Liver (tissue), 9 donors: ENCODE results near the gene IGF2BP1. TPM values are rescaled to one million over a fixed set of nuclear protein-coding genes. Genes with fewer than 3 reads are reported as not detected.

ENCODE experiments used
- DNase-seq: peaks from one replicate; pipeline ENCODE4 v3.0.0-alpha.2; 2017; ENCODE audit warnings: low spot score
- H3K27ac ChIP-seq, 2 donors: one replicate each; pipeline ENCODE4 v1.7.0; 2013; ENCODE audit warnings: inconsistent platforms in 2 of 2, low read length in 2 of 2, control low read depth in 1 of 2, low read depth in 1 of 2, mild to moderate bottlenecking in 1 of 2
- H3K27me3 ChIP-seq, 4 donors: one replicate each; pipeline versions ENCODE4 v1.6.1 to v1.7.0; 2013; ENCODE audit warnings: low read length in 3 of 4, inconsistent platforms in 1 of 4, mild to moderate bottlenecking in 1 of 4, moderate library complexity in 1 of 4; ENCODE audit not compliant: control insufficient read depth in 4 of 4, insufficient read depth in 4 of 4
- H3K36me3 ChIP-seq, 4 donors: one replicate each; pipeline versions ENCODE4 v1.6.1 to v1.7.0; 2013; ENCODE audit warnings: low read length in 3 of 4, mild to moderate bottlenecking in 3 of 4, low read depth in 1 of 4, moderate library complexity in 1 of 4; ENCODE audit not compliant: control insufficient read depth in 4 of 4, insufficient read depth in 3 of 4
- H3K4me1 ChIP-seq, 4 donors: one replicate each; pipeline versions ENCODE4 v1.6.1 to v1.7.0; 2013; ENCODE audit warnings: low read length in 3 of 4, mild to moderate bottlenecking in 3 of 4, moderate library complexity in 1 of 4; ENCODE audit not compliant: control insufficient read depth in 4 of 4, insufficient read depth in 4 of 4
- H3K4me3 ChIP-seq, 3 donors: one replicate each; pipeline versions ENCODE4 v1.6.1 to v1.7.0; 2013; ENCODE audit warnings: low read length in 3 of 3, control low read depth in 1 of 3, low read depth in 1 of 3, mild to moderate bottlenecking in 1 of 3
- H3K9ac ChIP-seq, 2 donors: one replicate each; pipeline ENCODE4 v1.7.0; 2013; ENCODE audit warnings: low read length in 2 of 2, mild to moderate bottlenecking in 2 of 2, moderate library complexity in 2 of 2, control low read depth in 1 of 2, low read depth in 1 of 2
- H3K9me3 ChIP-seq, 4 donors: one replicate each; pipeline versions ENCODE4 v1.6.1 to v1.7.0; 2013; ENCODE audit warnings: low read length in 3 of 4; ENCODE audit not compliant: control insufficient read depth in 4 of 4
- EGR1 ChIP-seq, 2 donors: IDR thresholded peaks; 2 replicates each; pipeline ENCODE4 v1.6.1; 2016 to 2018; ENCODE audit warnings: antibody characterized with exemption in 2 of 2, low read depth in 2 of 2
- FOXA1 ChIP-seq: IDR thresholded peaks from 2 replicates; pipeline ENCODE4 v1.6.1; 2016; ENCODE audit warnings: antibody characterized with exemption
- GABPA ChIP-seq, 2 donors: IDR thresholded peaks in 1 of 2; conservative IDR thresholded peaks in 1 of 2; 2 replicates each; pipeline ENCODE4 v1.6.1; 2016; ENCODE audit warnings: antibody characterized with exemption in 2 of 2, mild to moderate bottlenecking in 1 of 2, moderate library complexity in 1 of 2
- HNF4G ChIP-seq: IDR thresholded peaks from 2 replicates; pipeline ENCODE4 v1.6.1; 2016; ENCODE audit warnings: antibody characterized with exemption
- JUND ChIP-seq, 2 donors: IDR thresholded peaks; 2 replicates each; pipeline ENCODE4 v1.6.1; 2016; ENCODE audit warnings: antibody characterized with exemption in 2 of 2
- NR2F2 ChIP-seq: IDR thresholded peaks from 2 replicates; pipeline ENCODE4 v1.6.1; 2016; ENCODE audit warnings: antibody characterized with exemption
- RAD21 ChIP-seq, 2 donors: IDR thresholded peaks; 2 replicates each; pipeline ENCODE4 v1.6.1; 2016; ENCODE audit warnings: antibody characterized with exemption in 2 of 2, mild to moderate bottlenecking in 2 of 2
- SP1 ChIP-seq: IDR thresholded peaks from 2 replicates; pipeline ENCODE4 v1.6.1; 2018; ENCODE audit warnings: antibody characterized with exemption, mild to moderate bottlenecking
- TAF1 ChIP-seq: conservative IDR thresholded peaks from 2 replicates; pipeline ENCODE4 v1.6.1; 2016; ENCODE audit warnings: antibody characterized with exemption, mild to moderate bottlenecking
- YY1 ChIP-seq: IDR thresholded peaks from 2 replicates; pipeline ENCODE4 v1.6.1; 2016; ENCODE audit warnings: antibody characterized with exemption, mild to moderate bottlenecking
- WGBS: extraction: QIAGEN DNeasy Blood & Tissue Kit; methylation state at CpG from one replicate; pipeline ENCODE4 v1.1.7; 2013; 5-methylcytosine and 5-hydroxymethylcytosine counted together
- polyA plus RNA-seq, 2 donors: library from polyadenylated mRNA; stranded (reverse) in 1 of 2; unstranded in 1 of 2; fragments of 200-250 nt in 1 of 2; fragments of >200 nt in 1 of 2; fragmentation: Nextera tagmentation in 1 of 2; extraction: Ambion mirVana in 1 of 2; gene quantifications; one replicate each; pipeline versions ENCODE4 v1.2.1 to v1.2.3, GENCODE V29; 2013 to 2015
- total RNA-seq, 2 donors: library from RNA; depleted of rRNA; stranded (reverse); fragments of >200 nt; gene quantifications; one replicate each; pipeline ENCODE4 v1.2.3, GENCODE V29; 2014
- TF ChIP-seq, protein P1 (sequence below): IDR thresholded peaks from 2 replicates; pipeline ENCODE4 v1.6.1; 2016; ENCODE audit warnings: antibody characterized with exemption
- TF ChIP-seq, protein P2 (sequence below): fragments of 150-350 bp; IDR thresholded peaks from 2 replicates; pipeline ENCODE4 v1.5.1; 2017; ENCODE audit warnings: improper control_type of control experiment, low read depth, low read length; ENCODE audit not compliant: missing input control
- TF ChIP-seq, protein P3 (sequence below): IDR thresholded peaks from 2 replicates; pipeline ENCODE4 v1.6.1; 2016; ENCODE audit warnings: antibody characterized with exemption
- donor health status: healthy.
- donor health status: healthy.
- donor health status: healthy.
- donor health status: healthy.
- donor health status: healthy.

Gene IGF2BP1
- total and polyA plus RNA-seq, 4 donors, result 22.6 TPM; not detected in 3

DNA sequence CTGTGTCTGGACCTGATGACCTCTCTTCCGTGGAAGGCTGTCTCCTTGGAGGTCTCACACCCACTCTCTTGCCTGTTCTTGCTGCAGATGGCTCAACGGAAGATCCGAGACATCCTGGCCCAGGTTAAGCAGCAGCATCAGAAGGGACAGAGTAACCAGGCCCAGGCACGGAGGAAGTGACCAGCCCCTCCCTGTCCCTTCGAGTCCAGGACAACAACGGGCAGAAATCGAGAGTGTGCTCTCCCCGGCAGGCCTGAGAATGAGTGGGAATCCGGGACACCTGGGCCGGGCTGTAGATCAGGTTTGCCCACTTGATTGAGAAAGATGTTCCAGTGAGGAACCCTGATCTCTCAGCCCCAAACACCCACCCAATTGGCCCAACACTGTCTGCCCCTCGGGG, 52.1 kb downstream of the IGF2BP1 start (continued):
- TF ChIP-seq GABPA (IDR thresholded peaks at IDR 0.05 in 1 of 2, conservative IDR thresholded peaks at IDR 0.05 in 1 of 2), result no peak
- no peak for TF ChIP-seq EGR1 (IDR thresholded peaks at IDR 0.05; ENCODE audit: low read depth in 2 of 2)
- TF ChIP-seq JUND (IDR thresholded peaks at IDR 0.05), result no peak
- no peak for TF ChIP-seq FOXA1
- TF ChIP-seq, protein P1, sequence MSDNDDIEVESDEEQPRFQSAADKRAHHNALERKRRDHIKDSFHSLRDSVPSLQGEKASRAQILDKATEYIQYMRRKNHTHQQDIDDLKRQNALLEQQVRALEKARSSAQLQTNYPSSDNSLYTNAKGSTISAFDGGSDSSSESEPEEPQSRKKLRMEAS, result no peak

DNA sequence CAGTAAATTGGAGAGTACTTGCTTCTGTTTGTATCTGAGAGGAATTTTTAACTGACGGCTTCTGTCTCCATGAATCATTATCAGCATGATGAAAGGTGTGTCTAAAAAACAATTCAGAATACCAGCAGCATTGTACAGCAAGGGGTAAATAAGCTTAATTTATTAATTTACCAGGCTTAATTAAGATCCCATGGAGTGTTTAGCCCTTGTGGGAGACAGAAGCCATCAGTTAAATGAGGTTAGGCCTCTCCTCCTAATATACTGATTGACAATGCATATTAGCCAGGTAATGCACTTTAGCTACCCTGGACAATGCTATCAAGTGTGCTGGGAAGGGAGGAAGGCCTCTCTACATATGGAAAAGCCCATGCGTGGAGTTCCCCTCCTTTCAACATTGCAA, 53.4 kb downstream of the IGF2BP1 start:
- no peak for DNase-seq
- Histone ChIP-seq H3K9ac (no peak overlapping the region), H3K4me3 (no peak overlapping the region), H3K4me1 (no peaks in the 10 kb centered on the region), H3K27ac (no peak overlapping the region), H3K36me3 (no peaks in the 10 kb centered on the region), H3K27me3 (peaks cover 0 to 9% (median 0%) of the 10 kb centered on the region in 4 donors), H3K9me3 (no peaks in the 10 kb centered on the region)
- WGBS, result 96% methylated on average over 2 of the region's 2 CpGs
- TF ChIP-seq GABPA (IDR thresholded peaks at IDR 0.05 in 1 of 2, conservative IDR thresholded peaks at IDR 0.05 in 1 of 2) (no peak), YY1 (no peak), TAF1 (no peak), JUND (IDR thresholded peaks at IDR 0.05) (no peak), RAD21 (IDR thresholded peaks at IDR 0.05) (no peak)
- TF ChIP-seq, protein P2, sequence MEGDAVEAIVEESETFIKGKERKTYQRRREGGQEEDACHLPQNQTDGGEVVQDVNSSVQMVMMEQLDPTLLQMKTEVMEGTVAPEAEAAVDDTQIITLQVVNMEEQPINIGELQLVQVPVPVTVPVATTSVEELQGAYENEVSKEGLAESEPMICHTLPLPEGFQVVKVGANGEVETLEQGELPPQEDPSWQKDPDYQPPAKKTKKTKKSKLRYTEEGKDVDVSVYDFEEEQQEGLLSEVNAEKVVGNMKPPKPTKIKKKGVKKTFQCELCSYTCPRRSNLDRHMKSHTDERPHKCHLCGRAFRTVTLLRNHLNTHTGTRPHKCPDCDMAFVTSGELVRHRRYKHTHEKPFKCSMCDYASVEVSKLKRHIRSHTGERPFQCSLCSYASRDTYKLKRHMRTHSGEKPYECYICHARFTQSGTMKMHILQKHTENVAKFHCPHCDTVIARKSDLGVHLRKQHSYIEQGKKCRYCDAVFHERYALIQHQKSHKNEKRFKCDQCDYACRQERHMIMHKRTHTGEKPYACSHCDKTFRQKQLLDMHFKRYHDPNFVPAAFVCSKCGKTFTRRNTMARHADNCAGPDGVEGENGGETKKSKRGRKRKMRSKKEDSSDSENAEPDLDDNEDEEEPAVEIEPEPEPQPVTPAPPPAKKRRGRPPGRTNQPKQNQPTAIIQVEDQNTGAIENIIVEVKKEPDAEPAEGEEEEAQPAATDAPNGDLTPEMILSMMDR, result no peak

DNA sequence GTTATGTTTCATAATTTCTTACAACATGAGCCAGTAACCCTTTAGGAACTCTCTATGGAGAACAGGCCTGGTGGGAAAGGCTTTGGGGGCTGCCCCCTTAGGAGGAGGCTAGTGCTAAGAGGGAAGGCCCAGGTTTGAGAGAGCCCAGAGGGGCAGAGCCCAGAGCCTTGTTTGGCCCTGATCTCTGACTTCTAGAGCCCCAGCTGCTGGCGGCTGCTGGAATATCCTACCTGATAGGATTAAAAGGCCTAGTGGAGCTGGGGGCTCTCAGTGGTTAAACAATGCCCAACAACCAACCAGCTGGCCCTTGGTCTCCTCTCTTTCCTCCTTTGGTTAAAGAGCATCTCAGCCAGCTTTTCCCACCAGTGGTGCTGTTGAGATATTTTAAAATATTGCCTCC, 54.1 kb downstream of the IGF2BP1 start:
- TF ChIP-seq NR2F2, result no peak
- TF ChIP-seq RAD21 (IDR thresholded peaks at IDR 0.05), result no peak
- TF ChIP-seq, protein P1, result no peak
- TF ChIP-seq, protein P3, sequence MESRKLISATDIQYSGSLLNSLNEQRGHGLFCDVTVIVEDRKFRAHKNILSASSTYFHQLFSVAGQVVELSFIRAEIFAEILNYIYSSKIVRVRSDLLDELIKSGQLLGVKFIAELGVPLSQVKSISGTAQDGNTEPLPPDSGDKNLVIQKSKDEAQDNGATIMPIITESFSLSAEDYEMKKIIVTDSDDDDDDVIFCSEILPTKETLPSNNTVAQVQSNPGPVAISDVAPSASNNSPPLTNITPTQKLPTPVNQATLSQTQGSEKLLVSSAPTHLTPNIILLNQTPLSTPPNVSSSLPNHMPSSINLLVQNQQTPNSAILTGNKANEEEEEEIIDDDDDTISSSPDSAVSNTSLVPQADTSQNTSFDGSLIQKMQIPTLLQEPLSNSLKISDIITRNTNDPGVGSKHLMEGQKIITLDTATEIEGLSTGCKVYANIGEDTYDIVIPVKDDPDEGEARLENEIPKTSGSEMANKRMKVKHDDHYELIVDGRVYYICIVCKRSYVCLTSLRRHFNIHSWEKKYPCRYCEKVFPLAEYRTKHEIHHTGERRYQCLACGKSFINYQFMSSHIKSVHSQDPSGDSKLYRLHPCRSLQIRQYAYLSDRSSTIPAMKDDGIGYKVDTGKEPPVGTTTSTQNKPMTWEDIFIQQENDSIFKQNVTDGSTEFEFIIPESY, result no peak
- no peak for TF ChIP-seq HNF4G
- no peak for TF ChIP-seq SP1
- Histone ChIP-seq H3K9me3 (no peaks in the 10 kb centered on the region), H3K27ac (no peak overlapping the region), H3K4me1 (no peaks in the 10 kb centered on the region), H3K4me3 (no peak overlapping the region), H3K27me3 (peaks cover 0 to 8% (median 0%) of the 10 kb centered on the region in 4 donors), H3K9ac (no peak overlapping the region), H3K36me3 (no peaks in the 10 kb centered on the region)
- WGBS, result 84% methylated on average over 1 of the region's 1 CpG
- DNase-seq, result no peak
